SK-N-SH (cell line): Measurements from ENCODE around the gene CCDC197.

Experiments
- CTCF ChIP-seq: fragments of 200-600 bp; sonication (generic); IDR thresholded peaks from 2 replicates; pipeline ENCODE4 v1.6.1; 2017; ENCODE audit warnings: antibody characterized with exemption, mild to moderate bottlenecking, moderate library complexity
- GABPA ChIP-seq: IDR thresholded peaks from 2 replicates; pipeline ENCODE4 v1.4.0; 2012; ENCODE audit warnings: low read depth, mild to moderate bottlenecking
- JUND ChIP-seq: IDR thresholded peaks from 2 replicates; pipeline ENCODE4 v1.4.0; 2012
- MAX ChIP-seq: IDR thresholded peaks from 2 replicates; pipeline ENCODE4 v1.4.0; 2012; ENCODE audit warnings: low read depth
- NFIC ChIP-seq: IDR thresholded peaks from 2 replicates; pipeline ENCODE4 v1.4.0; 2012; ENCODE audit warnings: borderline replicate concordance
- NRF1 ChIP-seq: IDR thresholded peaks from 2 replicates; pipeline ENCODE4 v1.6.1; 2012; ENCODE audit warnings: low read depth, mild to moderate bottlenecking, low read length
- POLR2AphosphoS5 ChIP-seq: IDR thresholded peaks from 2 replicates; pipeline ENCODE4 v1.6.1; 2012; ENCODE audit warnings: low read depth, low read length
- RCOR1 ChIP-seq: fragments of 150-350 bp; IDR thresholded peaks from 2 replicates; pipeline ENCODE4 v1.6.1; 2017; ENCODE audit warnings: antibody characterized with exemption, low read length
- REST ChIP-seq: IDR thresholded peaks from 2 replicates; pipeline ENCODE4 v1.6.1; 2012; ENCODE audit warnings: mild to moderate bottlenecking, low read depth, low read length, moderate library complexity
- RFX5 ChIP-seq: IDR thresholded peaks from 2 replicates; pipeline ENCODE4 v1.6.1; 2012; ENCODE audit warnings: mild to moderate bottlenecking, improper control_type of control experiment, low read length
- RXRA ChIP-seq: IDR thresholded peaks from 2 replicates; pipeline ENCODE4 v1.4.0; 2012; ENCODE audit warnings: low read depth, mild to moderate bottlenecking, borderline replicate concordance
- USF2 ChIP-seq: fragments of 150-350 bp; IDR thresholded peaks from 2 replicates; pipeline ENCODE4 v1.6.1; 2017; ENCODE audit warnings: antibody characterized with exemption, low read length, low read depth, borderline replicate concordance
- TF ChIP-seq, protein P1 (sequence below): IDR thresholded peaks from 2 replicates; pipeline ENCODE4 v1.4.0; 2012; ENCODE audit warnings: low read depth, borderline replicate concordance

- no peak for TF ChIP-seq CTCF
- TF ChIP-seq POLR2AphosphoS5, result no peak
- TF ChIP-seq MAX, result no peak
- TF ChIP-seq RCOR1, result no peak
- TF ChIP-seq NRF1, result no peak
- no peak for TF ChIP-seq GABPA
- TF ChIP-seq JUND, result no peak
- TF ChIP-seq REST, result no peak
- no peak for TF ChIP-seq USF2
- no peak for TF ChIP-seq RXRA
- TF ChIP-seq RFX5, result no peak
- TF ChIP-seq, protein P1, sequence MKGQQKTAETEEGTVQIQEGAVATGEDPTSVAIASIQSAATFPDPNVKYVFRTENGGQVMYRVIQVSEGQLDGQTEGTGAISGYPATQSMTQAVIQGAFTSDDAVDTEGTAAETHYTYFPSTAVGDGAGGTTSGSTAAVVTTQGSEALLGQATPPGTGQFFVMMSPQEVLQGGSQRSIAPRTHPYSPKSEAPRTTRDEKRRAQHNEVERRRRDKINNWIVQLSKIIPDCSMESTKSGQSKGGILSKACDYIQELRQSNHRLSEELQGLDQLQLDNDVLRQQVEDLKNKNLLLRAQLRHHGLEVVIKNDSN, result no peak
- no peak for TF ChIP-seq NFIC
Measured at GRCh38 chr14:93950948-93951634, 46.0 kb upstream of the CCDC197 start.
